GM18951 (cell line): Measurements from ENCODE around the gene LYSMD4.

ENCODE experiments used
- POLR2A ChIP-seq: IDR thresholded peaks from 4 replicates; pipeline ENCODE4 v1.6.1; 2011; ENCODE audit warnings: mild to moderate bottlenecking; ENCODE audit not compliant: insufficient read length, insufficient read depth; ENCODE audit errors: extremely low read depth
- in situ Hi-C: fragments of 300-500 bp; cut with MboI; formaldehyde crosslinking; loops from one replicate; pipeline ENCODE4 v1.12.0; 2022; ENCODE audit warnings: low sequenced_read_pairs, mixed read lengths, inconsistent platforms; ENCODE audit not compliant: unreplicated experiment

The LYSMD4 gene

GRCh38 chr15:99707473-99708270 is 25.6 kb downstream of the LYSMD4 start:
- TF ChIP-seq POLR2A: no peak
- in situ Hi-C loops: loop anchor here (10.0 kb wide), 1 partner anchor 423 kb away; no protein-coding TSS in a partner anchor

- TF ChIP-seq POLR2A: no peak
- in situ Hi-C loops: loop anchor here (10.0 kb wide), 1 partner anchor 422 kb away; no protein-coding TSS in a partner anchor
These were observed 26.5 kb downstream of the LYSMD4 start for GRCh38 chr15:99706557-99707303.

GRCh38 chr15:99704444-99704838 is 28.8 kb downstream of the LYSMD4 start:
- no peak for TF ChIP-seq POLR2A
- in situ Hi-C loops: loop anchor here (10.0 kb wide), 1 partner anchor 420 kb away; no protein-coding TSS in a partner anchor

GRCh38 chr15:99703603-99704443 is 29.4 kb downstream of the LYSMD4 start:
- in situ Hi-C loops: loop anchor here (10.0 kb wide), 1 partner anchor 419 kb away; no protein-coding TSS in a partner anchor
- TF ChIP-seq POLR2A: no peak

- TF ChIP-seq POLR2A: no peak
- in situ Hi-C loops: loop anchor here (10.0 kb wide), 1 partner anchor 418 kb away; no protein-coding TSS in a partner anchor
These were observed 30.2 kb downstream of the LYSMD4 start for GRCh38 chr15:99702895-99703602.

- TF ChIP-seq POLR2A: no peak
- in situ Hi-C loops: no loop called here
These were observed 37.1 kb downstream of the LYSMD4 start for GRCh38 chr15:99696096-99696495.

GRCh38 chr15:99692825-99693224 is 40.4 kb downstream of the LYSMD4 start:
- in situ Hi-C loops: no loop called here
- TF ChIP-seq POLR2A: no peak

GRCh38 chr15:99686290-99686689 is 46.9 kb downstream of the LYSMD4 start:
- in situ Hi-C loops: no loop called here
- TF ChIP-seq POLR2A: no peak

- TF ChIP-seq POLR2A: no peak
- in situ Hi-C loops: no loop called here
These were observed 50.1 kb downstream of the LYSMD4 start for GRCh38 chr15:99683000-99683670.

GRCh38 chr15:99682455-99682854 is 50.8 kb downstream of the LYSMD4 start:
- in situ Hi-C loops: no loop called here
- TF ChIP-seq POLR2A: no peak

- no peak for TF ChIP-seq POLR2A
- in situ Hi-C loops: no loop called here
These were observed 51.2 kb downstream of the LYSMD4 start for GRCh38 chr15:99681990-99682389.

- TF ChIP-seq POLR2A: no peak
- in situ Hi-C loops: no loop called here
These were observed 53.0 kb downstream of the LYSMD4 start for GRCh38 chr15:99680276-99680675.
